ENCODE data around the gene DUSP5.
A peak's percentile ranks its signal among the peaks of the same experiment; 100 is the strongest.

Gene DUSP5

DNA sequence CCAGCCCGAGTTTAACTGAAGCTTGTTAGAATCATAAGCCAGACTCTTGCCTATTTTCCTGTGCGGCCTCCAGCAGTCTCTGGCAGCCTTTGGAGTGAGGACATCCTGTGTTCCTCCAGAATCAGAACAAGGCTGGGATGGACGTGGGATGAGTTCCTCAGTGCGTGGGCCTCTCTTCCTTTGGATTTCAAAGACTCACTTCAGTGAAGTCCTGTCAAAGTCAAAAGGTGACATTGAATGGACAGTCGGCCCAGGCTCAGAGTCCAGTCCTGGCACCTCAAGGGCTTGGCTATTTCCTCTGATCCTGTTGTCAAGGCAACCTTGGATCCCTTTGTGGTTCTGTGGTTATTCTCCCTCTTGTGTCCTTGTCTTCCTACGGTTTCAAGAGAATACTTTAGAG lies 48.4 kb downstream of the DUSP5 start (continued):
- TF ChIP-seq ZNF629 (tag by site-specific recombination; IDR thresholded peaks at IDR 0.05) (no peak), ZFP69B (tag by site-specific recombination; IDR thresholded peaks at IDR 0.05) (no peak), ZNF560 (tag by site-specific recombination; IDR thresholded peaks at IDR 0.05; ENCODE audit: borderline replicate concordance) (no peak)
- TF ChIP-seq, protein P1, sequence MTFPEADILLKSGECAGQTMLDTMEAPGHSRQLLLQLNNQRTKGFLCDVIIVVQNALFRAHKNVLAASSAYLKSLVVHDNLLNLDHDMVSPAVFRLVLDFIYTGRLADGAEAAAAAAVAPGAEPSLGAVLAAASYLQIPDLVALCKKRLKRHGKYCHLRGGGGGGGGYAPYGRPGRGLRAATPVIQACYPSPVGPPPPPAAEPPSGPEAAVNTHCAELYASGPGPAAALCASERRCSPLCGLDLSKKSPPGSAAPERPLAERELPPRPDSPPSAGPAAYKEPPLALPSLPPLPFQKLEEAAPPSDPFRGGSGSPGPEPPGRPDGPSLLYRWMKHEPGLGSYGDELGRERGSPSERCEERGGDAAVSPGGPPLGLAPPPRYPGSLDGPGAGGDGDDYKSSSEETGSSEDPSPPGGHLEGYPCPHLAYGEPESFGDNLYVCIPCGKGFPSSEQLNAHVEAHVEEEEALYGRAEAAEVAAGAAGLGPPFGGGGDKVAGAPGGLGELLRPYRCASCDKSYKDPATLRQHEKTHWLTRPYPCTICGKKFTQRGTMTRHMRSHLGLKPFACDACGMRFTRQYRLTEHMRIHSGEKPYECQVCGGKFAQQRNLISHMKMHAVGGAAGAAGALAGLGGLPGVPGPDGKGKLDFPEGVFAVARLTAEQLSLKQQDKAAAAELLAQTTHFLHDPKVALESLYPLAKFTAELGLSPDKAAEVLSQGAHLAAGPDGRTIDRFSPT (tag by site-specific recombination; IDR thresholded peaks at IDR 0.05): no peak

DNA sequence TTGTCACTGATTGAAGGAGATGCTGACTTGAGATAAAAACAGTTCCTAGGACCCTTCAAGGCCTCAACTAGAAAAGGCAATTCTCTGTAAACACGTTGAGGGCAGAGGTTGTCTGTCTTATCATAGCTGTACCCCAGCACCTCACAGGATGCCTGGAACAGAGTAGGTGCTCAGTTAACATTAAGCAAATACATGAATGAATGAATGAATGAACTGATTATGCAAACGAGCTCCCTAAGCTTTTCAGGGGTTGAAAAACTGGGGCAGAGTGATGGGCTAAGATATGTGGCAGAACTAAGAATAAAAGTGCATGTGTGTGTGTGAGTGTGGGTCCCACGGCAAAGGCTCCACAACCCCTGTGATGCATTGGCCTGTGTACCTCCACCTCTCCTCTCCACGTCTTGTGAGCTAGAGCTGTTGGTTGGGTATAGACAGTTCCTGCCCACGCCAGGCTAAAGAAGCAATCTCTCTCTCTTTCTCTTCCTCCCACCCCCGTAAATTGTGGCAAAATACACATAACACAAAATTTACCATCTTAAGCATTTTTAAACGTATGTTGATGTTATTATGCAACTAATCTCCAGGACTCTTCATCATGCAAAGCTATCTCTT lies 48.9 kb downstream of the DUSP5 start:
- Histone ChIP-seq H3K27ac (ENCODE audit: extremely low read depth, low read depth, low read length) (no peak overlapping the region), H3K4me1 (ENCODE audit: control insufficient read depth, insufficient read depth, low read length) (no peaks in the 10 kb centered on the region), H3K36me3 (ENCODE audit: control insufficient read depth in 2 of 2, insufficient read depth in 1 of 2, low read length in 2 of 2) (no peaks in the 10 kb centered on the region), H3K9me3 (ENCODE audit: control insufficient read depth, insufficient read depth, low read depth, low read length) (no peaks in the 10 kb centered on the region), H3K4me3 (ENCODE audit: low read depth, low read length) (no peak overlapping the region)
- ChIA-PET CTCF (interaction anchor here (0.6 to 3.7 kb wide), 29 partner anchors 8 to 533 kb away, joined by 3 to 34 read pairs (median 4); partner anchors contain the start of gene SMNDC1), POLR2A (interaction anchor here (1.3 kb wide), 1 partner anchor 241 kb away, joined by 4 read pairs; no protein-coding TSS in a partner anchor)
- TF ChIP-seq ZSCAN16 (tag by site-specific recombination; IDR thresholded peaks at IDR 0.05) (peak; percentile 94), ZBTB1 (tag by site-specific recombination; IDR thresholded peaks at IDR 0.05) (no peak), ZNF24 (tag by site-specific recombination; IDR thresholded peaks at IDR 0.05) (peak; percentile 81; the same call in 1 of the 2 replicates), ZNF664 (tag by site-specific recombination; IDR thresholded peaks at IDR 0.05) (peak; percentile 82), ZFP69B (tag by site-specific recombination; IDR thresholded peaks at IDR 0.05) (peak; percentile 47; the same call in 1 of the 2 replicates)

DNA sequence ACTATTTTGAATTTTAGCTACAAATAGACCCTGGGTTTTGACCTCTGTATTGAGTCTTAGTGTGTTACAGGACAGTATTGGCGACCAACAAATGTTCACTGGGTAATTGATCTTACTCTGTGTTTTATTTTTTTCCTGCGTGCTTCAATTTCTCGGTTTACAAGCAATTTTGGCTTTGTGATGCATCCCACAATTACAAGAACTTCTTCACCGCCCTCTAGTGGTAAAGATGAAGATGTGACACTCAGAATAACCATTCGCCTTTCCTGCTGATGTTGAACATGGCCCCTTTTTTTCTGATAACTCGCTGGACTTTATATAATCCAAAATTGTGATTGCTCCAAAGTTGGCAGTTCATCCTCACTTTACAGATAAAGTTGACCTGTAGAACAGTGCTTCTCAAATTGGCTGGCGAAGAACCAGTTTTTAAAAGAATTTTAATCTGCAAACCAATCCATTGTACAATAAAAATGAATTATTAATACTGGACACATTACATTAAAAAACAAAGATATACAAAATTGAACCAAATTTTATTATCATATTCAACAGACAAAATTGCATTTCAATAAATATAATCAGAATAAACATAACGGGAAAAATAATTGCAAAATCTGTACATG lies 49.5 kb downstream of the DUSP5 start:
- H3K27ac ChIP-seq (ENCODE audit: extremely low read depth, low read depth, low read length): no peak overlapping the region
- H3K4me3 ChIP-seq (ENCODE audit: low read depth, low read length): no peak overlapping the region
- CTCF ChIA-PET: interaction anchor here (0.6 to 3.7 kb wide), 27 partner anchors 9 to 534 kb away, joined by 3 to 34 read pairs (median 5); partner anchors contain the start of gene SMNDC1
- no peaks in the 10 kb centered on the region for H3K36me3 ChIP-seq (ENCODE audit: control insufficient read depth in 2 of 2, insufficient read depth in 1 of 2, low read length in 2 of 2)
- no peaks in the 10 kb centered on the region for H3K4me1 ChIP-seq (ENCODE audit: control insufficient read depth, insufficient read depth, low read length)
- H3K9me3 ChIP-seq (ENCODE audit: control insufficient read depth, insufficient read depth, low read depth, low read length): no peaks in the 10 kb centered on the region
- POLR2A ChIA-PET: interaction anchor here (1.3 kb wide), 1 partner anchor 242 kb away, joined by 4 read pairs; no protein-coding TSS in a partner anchor
- TF ChIP-seq IKZF3 (tag by site-specific recombination; IDR thresholded peaks at IDR 0.05) (no peak), ZNF132 (tag by site-specific recombination; IDR thresholded peaks at IDR 0.05; ENCODE audit: borderline replicate concordance) (no peak), ZNF654 (tag by site-specific recombination; IDR thresholded peaks at IDR 0.05; ENCODE audit: low read depth) (peak; percentile 94), BCL11A (tag by site-specific recombination; IDR thresholded peaks at IDR 0.05; ENCODE audit: low read depth) (no peak), ZBTB7A (tag by site-specific recombination; IDR thresholded peaks at IDR 0.05; ENCODE audit: low read depth) (no peak), ZNF223 (tag by site-specific recombination; IDR thresholded peaks at IDR 0.05) (no peak), ZNF660 (tag by site-specific recombination; IDR thresholded peaks at IDR 0.05) (peak; percentile 43; the same call in 1 of the 2 replicates), ZNF302 (tag by site-specific recombination; IDR thresholded peaks at IDR 0.05; ENCODE audit: low read depth) (no peak), ZNF2 (tag by site-specific recombination; IDR thresholded peaks at IDR 0.05) (peak; percentile 61; the same call in 1 of the 2 replicates), ZSCAN30 (tag by site-specific recombination; IDR thresholded peaks at IDR 0.05) (peak; percentile 37; the same call in 1 of the 2 replicates), ZNF747 (tag by site-specific recombination; IDR thresholded peaks at IDR 0.05) (no peak), ZNF423 (tag by site-specific recombination; IDR thresholded peaks at IDR 0.05) (no peak), ZIC2 (tag by site-specific recombination; IDR thresholded peaks at IDR 0.05) (no peak), YY2 (tag by site-specific recombination; IDR thresholded peaks at IDR 0.05) (no peak), ZNF768 (tag by site-specific recombination; IDR thresholded peaks at IDR 0.05) (no peak), ZNF670 (tag by site-specific recombination; IDR thresholded peaks at IDR 0.05; ENCODE audit: low read depth) (no peak)
- TF ChIP-seq, protein P2, sequence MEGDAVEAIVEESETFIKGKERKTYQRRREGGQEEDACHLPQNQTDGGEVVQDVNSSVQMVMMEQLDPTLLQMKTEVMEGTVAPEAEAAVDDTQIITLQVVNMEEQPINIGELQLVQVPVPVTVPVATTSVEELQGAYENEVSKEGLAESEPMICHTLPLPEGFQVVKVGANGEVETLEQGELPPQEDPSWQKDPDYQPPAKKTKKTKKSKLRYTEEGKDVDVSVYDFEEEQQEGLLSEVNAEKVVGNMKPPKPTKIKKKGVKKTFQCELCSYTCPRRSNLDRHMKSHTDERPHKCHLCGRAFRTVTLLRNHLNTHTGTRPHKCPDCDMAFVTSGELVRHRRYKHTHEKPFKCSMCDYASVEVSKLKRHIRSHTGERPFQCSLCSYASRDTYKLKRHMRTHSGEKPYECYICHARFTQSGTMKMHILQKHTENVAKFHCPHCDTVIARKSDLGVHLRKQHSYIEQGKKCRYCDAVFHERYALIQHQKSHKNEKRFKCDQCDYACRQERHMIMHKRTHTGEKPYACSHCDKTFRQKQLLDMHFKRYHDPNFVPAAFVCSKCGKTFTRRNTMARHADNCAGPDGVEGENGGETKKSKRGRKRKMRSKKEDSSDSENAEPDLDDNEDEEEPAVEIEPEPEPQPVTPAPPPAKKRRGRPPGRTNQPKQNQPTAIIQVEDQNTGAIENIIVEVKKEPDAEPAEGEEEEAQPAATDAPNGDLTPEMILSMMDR (tag by site-specific recombination; IDR thresholded peaks at IDR 0.05): peak; percentile 49; the same call in 1 of the 2 replicates
- TF ChIP-seq, protein P3, sequence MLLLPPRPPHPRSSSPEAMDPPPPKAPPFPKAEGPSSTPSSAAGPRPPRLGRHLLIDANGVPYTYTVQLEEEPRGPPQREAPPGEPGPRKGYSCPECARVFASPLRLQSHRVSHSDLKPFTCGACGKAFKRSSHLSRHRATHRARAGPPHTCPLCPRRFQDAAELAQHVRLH (tag by site-specific recombination; IDR thresholded peaks at IDR 0.05): no peak
- TF ChIP-seq, protein P4, sequence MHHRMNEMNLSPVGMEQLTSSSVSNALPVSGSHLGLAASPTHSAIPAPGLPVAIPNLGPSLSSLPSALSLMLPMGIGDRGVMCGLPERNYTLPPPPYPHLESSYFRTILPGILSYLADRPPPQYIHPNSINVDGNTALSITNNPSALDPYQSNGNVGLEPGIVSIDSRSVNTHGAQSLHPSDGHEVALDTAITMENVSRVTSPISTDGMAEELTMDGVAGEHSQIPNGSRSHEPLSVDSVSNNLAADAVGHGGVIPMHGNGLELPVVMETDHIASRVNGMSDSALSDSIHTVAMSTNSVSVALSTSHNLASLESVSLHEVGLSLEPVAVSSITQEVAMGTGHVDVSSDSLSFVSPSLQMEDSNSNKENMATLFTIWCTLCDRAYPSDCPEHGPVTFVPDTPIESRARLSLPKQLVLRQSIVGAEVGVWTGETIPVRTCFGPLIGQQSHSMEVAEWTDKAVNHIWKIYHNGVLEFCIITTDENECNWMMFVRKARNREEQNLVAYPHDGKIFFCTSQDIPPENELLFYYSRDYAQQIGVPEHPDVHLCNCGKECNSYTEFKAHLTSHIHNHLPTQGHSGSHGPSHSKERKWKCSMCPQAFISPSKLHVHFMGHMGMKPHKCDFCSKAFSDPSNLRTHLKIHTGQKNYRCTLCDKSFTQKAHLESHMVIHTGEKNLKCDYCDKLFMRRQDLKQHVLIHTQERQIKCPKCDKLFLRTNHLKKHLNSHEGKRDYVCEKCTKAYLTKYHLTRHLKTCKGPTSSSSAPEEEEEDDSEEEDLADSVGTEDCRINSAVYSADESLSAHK (tag by site-specific recombination; IDR thresholded peaks at IDR 0.05): no peak
